KMS-11 (cell line): ENCODE results near the gene ZNF354C.

Source experiments
- H2AFZ ChIP-seq: fragments of 200-600 bp; sonication (generic); 2 replicates; pipeline ENCODE4 v1.6.1; 2016; ENCODE audit warnings: antibody characterized with exemption, mixed run types, low read depth
- H3K27ac ChIP-seq: fragments of 200-600 bp; sonication (generic); 2 replicates; pipeline ENCODE4 v1.6.1; 2016; ENCODE audit warnings: mild to moderate bottlenecking, mixed run types
- H3K27me3 ChIP-seq: fragments of 200-600 bp; sonication (generic); 2 replicates; pipeline ENCODE4 v1.6.1; 2017; ENCODE audit warnings: mild to moderate bottlenecking, low read depth, mixed run types, moderate library complexity; ENCODE audit not compliant: insufficient read depth
- H3K36me3 ChIP-seq: fragments of 200-600 bp; sonication (generic); 2 replicates; pipeline ENCODE4 v1.6.1; 2017; ENCODE audit warnings: mild to moderate bottlenecking, mixed run types; ENCODE audit not compliant: insufficient read depth
- H3K4me1 ChIP-seq: fragments of 200-600 bp; sonication (generic); 2 replicates; pipeline ENCODE4 v1.6.1; 2016; ENCODE audit warnings: mild to moderate bottlenecking, low read depth, mixed run types; ENCODE audit not compliant: poor library complexity, severe bottlenecking
- H3K4me2 ChIP-seq: fragments of 200-600 bp; sonication (generic); 2 replicates; pipeline ENCODE4 v1.7.0; 2016; ENCODE audit warnings: mild to moderate bottlenecking, mixed run types
- H3K4me3 ChIP-seq: fragments of 200-600 bp; sonication (generic); IDR thresholded peaks from 2 replicates; pipeline ENCODE4 v1.6.1; 2017; ENCODE audit warnings: low read depth, low read length, mixed read lengths; ENCODE audit not compliant: insufficient read depth
- H3K79me2 ChIP-seq: fragments of 200-600 bp; sonication (generic); 2 replicates; pipeline ENCODE4 v1.6.1; 2016; ENCODE audit warnings: low read depth, mixed run types; ENCODE audit not compliant: insufficient read depth
- H3K9ac ChIP-seq: fragments of 200-600 bp; sonication (generic); 2 replicates; pipeline ENCODE4 v1.6.1; 2016; ENCODE audit warnings: mild to moderate bottlenecking, mixed run types
- H4K20me1 ChIP-seq: fragments of 200-600 bp; sonication (generic); 2 replicates; pipeline ENCODE4 v1.6.1; 2016; ENCODE audit warnings: mild to moderate bottlenecking, mixed run types; ENCODE audit not compliant: insufficient read depth
- TF ChIP-seq, protein P1 (sequence below): fragments of 200-600 bp; sonication (generic); conservative IDR thresholded peaks from 2 replicates; pipeline ENCODE4 v1.6.1; 2017; ENCODE audit warnings: low read depth, mild to moderate bottlenecking, antibody characterized with exemption, low read length, moderate library complexity, mixed read lengths

The ZNF354C gene

DNA sequence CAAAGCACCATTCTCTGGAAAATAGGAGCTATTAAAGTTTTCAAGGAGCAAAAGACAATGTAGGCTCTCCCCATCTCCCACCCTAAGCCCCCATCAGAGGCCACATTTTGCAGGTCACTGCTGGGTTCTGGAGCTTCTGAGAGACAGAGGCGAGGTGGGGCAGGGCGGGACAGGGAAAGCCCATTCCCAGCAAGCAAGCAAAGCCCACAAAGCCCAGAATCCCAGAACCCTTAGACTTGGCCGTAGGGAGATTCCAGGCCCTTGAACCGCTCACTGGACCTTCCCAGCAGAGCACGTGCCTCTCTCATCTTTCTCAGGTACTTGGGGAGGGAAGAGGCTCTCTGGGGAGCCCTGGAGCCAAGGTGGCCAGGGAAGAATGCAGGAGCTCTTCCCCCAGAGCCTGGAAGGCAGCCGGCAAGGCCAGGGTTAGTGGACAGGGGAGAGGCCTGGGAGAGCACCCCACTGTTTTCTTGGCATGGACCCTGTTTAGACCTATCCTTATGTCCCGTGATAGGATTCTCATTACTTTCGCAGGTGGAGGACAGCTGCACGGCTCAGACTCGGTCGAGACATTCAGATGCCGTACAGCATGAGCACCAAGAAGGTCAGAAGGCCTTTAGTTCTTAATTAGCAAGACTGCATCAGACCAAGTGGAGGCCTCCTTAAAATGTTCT lies 52.4 kb downstream of the ZNF354C start:
- Histone ChIP-seq H3K9ac (no peak overlapping the region), H3K4me1 (no peaks in the 10 kb centered on the region), H3K79me2 (no peaks in the 10 kb centered on the region), H3K4me3 (no peak overlapping the region), H4K20me1 (no peaks in the 10 kb centered on the region), H3K36me3 (no peaks in the 10 kb centered on the region), H3K27ac (no peak overlapping the region), H3K4me2 (no peak overlapping the region), H3K27me3 (no peaks in the 10 kb centered on the region), H2AFZ (no peak overlapping the region)
- TF ChIP-seq, protein P1, sequence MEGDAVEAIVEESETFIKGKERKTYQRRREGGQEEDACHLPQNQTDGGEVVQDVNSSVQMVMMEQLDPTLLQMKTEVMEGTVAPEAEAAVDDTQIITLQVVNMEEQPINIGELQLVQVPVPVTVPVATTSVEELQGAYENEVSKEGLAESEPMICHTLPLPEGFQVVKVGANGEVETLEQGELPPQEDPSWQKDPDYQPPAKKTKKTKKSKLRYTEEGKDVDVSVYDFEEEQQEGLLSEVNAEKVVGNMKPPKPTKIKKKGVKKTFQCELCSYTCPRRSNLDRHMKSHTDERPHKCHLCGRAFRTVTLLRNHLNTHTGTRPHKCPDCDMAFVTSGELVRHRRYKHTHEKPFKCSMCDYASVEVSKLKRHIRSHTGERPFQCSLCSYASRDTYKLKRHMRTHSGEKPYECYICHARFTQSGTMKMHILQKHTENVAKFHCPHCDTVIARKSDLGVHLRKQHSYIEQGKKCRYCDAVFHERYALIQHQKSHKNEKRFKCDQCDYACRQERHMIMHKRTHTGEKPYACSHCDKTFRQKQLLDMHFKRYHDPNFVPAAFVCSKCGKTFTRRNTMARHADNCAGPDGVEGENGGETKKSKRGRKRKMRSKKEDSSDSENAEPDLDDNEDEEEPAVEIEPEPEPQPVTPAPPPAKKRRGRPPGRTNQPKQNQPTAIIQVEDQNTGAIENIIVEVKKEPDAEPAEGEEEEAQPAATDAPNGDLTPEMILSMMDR = no peak

DNA sequence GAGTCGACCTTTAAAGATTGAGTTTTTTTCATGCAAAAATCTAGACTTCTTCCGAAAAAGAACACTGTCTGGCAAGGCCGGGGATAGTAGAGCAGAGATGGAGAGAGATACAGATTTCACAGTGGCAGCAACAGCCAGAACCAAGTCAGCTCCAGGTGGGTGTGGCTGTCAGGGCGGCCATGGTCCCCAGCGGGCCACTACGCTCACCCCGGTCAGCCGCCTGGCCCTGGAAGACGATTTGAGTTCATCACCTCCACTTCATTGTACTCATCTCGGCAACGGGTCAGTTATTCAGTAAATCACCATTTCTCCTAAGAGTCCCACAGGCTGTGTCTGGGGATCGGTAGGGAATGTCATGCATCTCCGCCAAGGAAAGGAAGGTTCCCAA lies 53.0 kb downstream of the ZNF354C start:
- no peak overlapping the region for H2AFZ ChIP-seq
- no peaks in the 10 kb centered on the region for H3K79me2 ChIP-seq
- no peak overlapping the region for H3K4me3 ChIP-seq
- H3K4me1 ChIP-seq = no peaks in the 10 kb centered on the region
- H3K27ac ChIP-seq = no peak overlapping the region
- no peaks in the 10 kb centered on the region for H3K36me3 ChIP-seq
- no peak overlapping the region for H3K4me2 ChIP-seq
- no peaks in the 10 kb centered on the region for H3K27me3 ChIP-seq
- TF ChIP-seq, protein P1 = no peak
- no peaks in the 10 kb centered on the region for H4K20me1 ChIP-seq
- no peak overlapping the region for H3K9ac ChIP-seq

DNA sequence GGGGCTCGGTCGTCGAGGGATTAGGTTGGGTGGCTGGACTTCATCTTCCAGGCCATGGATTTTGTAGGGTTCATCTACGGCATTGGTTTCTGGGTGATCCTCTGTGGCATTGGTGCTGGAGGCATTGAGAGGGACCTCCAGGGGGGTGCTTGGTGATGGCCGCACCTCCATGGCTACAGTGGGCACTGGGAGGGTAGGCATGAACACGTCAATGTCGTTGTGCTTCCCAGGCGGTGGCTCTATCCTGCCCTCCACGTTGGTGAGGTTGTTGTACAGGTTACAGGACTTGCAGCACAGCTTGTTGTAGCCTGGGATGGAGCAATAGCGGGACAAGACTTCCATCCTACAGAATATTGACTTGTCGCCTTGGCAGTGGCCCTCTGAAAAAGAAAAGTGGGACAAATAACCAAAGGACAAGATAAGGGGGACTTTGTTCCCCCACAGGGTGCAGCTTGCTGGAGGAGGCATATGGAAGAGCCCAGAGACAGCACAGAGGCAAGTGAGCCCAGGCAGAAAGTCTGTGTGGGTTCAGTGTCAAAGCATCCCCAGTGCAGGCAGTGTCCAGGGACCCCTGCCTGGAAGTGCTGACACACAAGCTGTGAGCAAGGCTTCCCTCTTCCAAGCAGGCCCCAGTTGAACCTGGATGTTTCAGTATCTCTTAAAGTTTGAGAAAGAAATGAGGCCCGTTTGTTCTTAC lies 53.9 kb downstream of the ZNF354C start:
- TF ChIP-seq, protein P1 = no peak
- Histone ChIP-seq H3K4me1 (no peaks in the 10 kb centered on the region), H3K36me3 (no peaks in the 10 kb centered on the region)

DNA sequence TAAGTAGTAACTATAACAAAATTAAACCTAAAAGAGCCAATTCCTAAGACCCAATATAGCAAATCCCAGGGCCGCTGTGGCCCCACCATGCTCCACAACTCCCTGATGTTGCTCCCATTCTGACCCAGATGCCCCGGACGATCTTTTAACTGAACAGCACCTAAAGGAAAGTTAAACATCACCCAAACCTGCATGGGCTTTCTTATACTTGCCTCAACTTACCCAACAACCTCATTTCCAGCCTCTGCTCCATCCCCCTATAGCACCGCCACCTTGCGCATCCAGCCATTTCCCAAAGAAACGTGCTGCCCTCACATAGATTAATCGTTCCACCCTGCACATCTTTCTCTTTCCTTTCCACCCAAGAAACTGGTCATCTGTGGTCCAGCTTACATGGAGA lies 54.6 kb downstream of the ZNF354C start:
- H2AFZ ChIP-seq = no peak overlapping the region
- no peak overlapping the region for H3K4me3 ChIP-seq
- H3K36me3 ChIP-seq = no peaks in the 10 kb centered on the region
- no peak overlapping the region for H3K4me2 ChIP-seq
- H3K9ac ChIP-seq = no peak overlapping the region
- H3K79me2 ChIP-seq = no peaks in the 10 kb centered on the region
- TF ChIP-seq, protein P1 = no peak
- no peak overlapping the region for H3K27ac ChIP-seq
- H3K4me1 ChIP-seq = no peaks in the 10 kb centered on the region
- no peaks in the 10 kb centered on the region for H4K20me1 ChIP-seq
- no peaks in the 10 kb centered on the region for H3K27me3 ChIP-seq

More for the DNA sequence above, 53.9 kb downstream of the ZNF354C start:
- no peak overlapping the region for H3K4me2 ChIP-seq
- no peak overlapping the region for H3K4me3 ChIP-seq
- no peak overlapping the region for H3K9ac ChIP-seq
- no peaks in the 10 kb centered on the region for H3K79me2 ChIP-seq
- no peaks in the 10 kb centered on the region for H3K27me3 ChIP-seq
- no peak overlapping the region for H2AFZ ChIP-seq
- H4K20me1 ChIP-seq = no peaks in the 10 kb centered on the region
- H3K27ac ChIP-seq = no peak overlapping the region
